Measurements from ENCODE around the gene CDK6.
"Not testable (repeated sequence)": the region's sequence is repeated elsewhere in the genome, so short reads cannot be mapped to it uniquely, and the experiment has no call there.

Gene CDK6

DNA sequence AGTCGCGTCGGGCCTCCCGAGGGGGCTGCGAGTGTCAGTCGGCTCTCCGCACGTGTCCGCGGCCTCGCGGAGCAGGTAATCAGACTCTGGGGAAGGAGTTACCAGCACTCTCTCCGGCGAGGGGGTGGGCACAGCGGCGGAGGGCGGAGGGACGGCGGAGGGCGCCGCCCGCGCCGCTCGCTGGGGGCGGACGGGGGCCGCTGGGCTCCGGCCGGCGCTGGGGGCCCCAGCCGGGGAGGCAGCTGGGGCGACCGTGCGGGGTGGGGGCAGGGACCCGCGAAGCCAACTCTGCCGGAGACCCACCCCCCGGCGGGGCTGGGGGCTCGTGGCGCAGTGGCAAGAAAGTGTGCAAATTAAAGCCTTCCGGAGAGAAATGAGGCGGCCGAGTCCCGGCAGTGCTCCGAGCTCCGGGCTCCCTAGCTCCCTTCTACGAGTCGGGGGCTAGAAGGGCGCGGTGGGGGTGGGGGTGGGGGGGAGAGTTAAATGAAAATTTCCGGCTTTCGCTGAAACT, at the start of gene CDK6:
Gene CDK6 (minus strand): TSS at position 85 of the 511 bp plus-strand sequence. CDS start 3,250 bp downstream, outside the sequence.
- DNase-seq (ENCODE audit: low read depth) = peak; percentile 58

DNA sequence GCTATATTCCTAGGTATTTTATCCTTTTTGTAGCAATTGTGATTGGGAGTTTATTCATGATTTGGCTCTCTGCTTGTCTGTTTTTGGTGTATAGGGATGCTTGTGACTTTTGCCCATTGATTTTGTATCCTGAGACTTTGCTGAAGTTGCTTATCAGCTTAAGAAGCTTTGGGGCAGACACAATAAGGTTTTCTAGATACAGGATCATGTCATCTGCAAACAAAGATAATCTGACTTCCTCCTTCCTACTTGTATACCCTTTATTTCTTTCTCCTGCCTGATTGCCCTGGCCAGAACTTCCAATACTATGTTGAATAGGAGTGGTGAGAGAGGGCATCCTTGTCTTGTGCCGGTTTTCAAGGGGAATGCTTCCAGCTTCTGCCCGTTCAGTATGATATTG, 49.7 kb upstream of the CDK6 start:
- not testable (repeated sequence) for DNase-seq (ENCODE audit: low read depth)

DNA sequence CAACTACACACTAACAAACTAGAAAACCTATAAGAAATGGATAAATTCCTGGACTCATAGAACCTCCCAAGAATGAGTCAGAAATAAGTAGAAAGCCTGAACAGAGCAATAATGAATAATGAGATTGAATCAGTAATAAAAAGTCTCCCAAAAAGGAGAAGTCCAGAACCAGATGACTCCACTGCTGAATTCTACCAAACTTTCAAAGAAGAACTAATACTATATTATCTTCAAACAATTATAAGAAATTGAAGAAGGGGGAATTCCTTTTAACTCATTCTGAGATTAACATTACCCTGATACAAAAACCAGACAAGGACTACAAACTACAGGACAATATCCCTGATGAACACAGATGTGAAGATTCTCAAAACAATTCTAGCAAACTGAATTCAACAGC, 47.8 kb upstream of the CDK6 start:
- no peak for DNase-seq (ENCODE audit: low read depth)

DNA sequence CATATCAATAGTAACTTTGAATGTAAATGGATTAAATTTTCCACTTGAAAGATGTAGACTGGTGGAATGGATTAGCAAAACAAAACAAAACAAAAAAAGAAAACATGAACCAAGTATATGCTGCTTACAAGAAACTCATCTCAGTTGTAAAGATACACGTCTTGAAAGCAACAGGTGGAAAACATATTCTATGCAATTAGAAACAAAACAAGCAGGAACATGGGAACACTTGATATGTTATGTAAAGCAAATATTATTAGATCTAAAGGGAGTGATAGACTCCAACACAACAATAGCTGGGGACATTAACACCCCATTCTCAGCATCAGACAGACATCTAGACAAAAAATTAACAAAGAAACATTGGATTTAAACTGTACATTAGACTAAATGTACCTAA, 46.4 kb upstream of the CDK6 start:
- DNase-seq (ENCODE audit: low read depth) = no peak

DNA sequence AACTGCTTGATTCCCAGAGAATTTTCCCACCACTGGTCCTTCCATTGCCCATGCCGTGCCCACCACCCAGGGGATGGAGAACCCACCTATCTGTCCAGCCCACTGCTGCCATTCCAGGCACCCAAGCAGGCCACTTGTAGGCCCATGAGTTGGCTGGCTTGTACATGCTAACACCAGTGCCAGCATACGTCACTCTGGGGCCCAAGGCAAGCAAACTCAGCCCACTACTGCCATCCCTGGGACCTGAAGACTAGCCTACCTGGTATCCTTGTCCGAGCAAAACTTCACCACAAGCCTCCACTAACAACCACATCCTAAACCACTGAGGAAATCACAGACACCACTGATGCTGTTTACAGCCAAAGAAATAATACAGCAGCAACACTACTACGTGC, 44.7 kb upstream of the CDK6 start:
- DNase-seq (ENCODE audit: low read depth) = no peak

DNA sequence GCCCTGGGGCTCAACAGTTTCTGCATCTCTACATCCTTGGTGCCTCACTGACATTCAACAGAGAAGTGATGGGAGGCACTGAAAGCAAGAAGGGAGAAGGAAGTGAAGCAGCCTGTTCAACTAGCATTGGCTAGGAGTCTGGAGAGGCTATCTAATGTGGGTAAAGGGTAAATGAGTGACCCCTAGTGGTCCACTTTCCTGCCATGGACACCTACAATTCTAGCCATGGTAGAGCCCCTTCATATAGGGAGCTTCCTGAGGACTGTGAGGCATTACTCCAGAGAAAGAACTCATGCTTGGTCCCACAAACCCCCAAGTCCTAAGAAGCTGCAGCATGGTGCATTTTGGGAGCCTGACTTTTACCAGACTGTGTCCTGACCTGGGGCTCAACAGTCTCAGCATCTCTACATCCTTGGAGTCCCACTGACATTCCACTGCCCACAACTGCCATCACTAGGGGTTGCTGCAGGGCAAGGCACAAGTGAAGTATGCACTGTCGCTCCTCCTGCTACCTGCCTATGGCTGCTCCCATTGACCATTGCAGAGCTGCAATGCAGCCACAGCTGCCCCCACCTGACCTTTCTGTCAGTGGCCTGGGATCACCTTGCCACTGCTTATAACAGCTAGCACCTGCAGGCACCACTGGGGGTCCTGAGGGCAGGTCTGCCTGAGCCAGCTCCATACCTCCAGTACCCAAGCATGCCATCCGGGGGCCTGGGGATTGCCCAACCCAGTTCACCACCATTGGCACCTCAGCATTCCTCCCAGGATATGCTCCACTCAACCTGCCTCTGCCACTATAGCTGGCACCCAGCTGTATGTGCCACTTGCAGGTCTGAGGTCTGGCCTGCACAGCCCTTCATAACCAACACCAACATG, 44.1 kb upstream of the CDK6 start:
- no peak for DNase-seq (ENCODE audit: low read depth)

DNA sequence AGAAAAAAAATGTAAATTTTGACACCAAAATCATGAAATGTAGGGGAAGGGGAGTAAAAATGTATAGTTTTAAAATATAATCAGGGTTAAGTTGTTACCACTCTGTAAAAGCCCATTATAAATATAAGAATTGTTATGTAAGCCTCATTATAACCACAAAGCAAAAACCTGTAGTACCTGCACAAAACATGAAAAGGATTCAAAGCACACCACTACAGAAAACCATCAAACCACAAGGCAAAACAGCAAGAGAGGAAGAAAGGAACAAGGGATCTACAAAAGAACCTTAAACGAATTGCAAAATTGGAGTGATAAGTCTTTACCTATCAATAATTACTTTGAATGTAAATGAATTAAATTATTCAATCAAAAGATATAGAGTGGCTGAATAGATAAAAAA, 41.0 kb upstream of the CDK6 start:
- DNase-seq (ENCODE audit: low read depth) = no peak

DNA sequence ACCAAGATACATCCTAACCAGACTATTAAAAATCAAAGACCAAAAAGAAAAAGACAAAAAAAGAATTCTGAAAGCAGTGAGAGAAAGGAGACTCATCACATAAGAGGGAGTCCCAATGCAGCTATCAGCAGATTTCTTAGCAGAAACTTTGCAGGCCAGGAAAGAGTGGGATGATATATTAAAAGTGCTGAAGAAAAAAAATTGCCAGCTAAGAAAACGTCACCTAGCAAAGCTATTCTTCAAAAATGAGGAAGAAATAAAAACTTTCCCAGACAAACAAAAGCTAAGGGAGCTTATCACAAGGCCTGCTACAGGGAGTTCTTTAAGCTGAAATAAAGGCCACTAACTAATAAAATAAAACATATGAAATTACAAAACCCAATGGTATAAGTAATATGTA, 40.5 kb upstream of the CDK6 start:
- no peak for DNase-seq (ENCODE audit: low read depth)

DNA sequence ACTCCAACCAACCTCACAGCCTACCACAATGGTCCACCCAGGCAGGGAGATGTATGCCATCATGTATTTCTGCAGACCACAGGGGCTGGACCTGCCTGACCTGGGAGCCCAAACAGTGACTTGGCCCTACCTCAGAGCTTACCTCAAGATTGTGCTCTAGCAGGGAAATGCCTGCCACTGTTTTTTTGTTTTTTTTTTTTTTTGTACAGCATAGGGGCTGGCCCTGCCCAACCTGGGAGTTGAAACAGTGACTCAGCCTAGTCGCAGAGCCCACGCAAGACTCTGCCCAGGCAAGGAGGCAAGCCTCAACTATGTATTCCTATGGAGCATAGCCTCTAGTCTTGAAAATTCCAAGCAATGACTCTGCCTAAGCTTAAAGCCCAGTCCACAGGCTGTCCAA, 39.3 kb upstream of the CDK6 start:
- no peak for DNase-seq (ENCODE audit: low read depth)

DNA sequence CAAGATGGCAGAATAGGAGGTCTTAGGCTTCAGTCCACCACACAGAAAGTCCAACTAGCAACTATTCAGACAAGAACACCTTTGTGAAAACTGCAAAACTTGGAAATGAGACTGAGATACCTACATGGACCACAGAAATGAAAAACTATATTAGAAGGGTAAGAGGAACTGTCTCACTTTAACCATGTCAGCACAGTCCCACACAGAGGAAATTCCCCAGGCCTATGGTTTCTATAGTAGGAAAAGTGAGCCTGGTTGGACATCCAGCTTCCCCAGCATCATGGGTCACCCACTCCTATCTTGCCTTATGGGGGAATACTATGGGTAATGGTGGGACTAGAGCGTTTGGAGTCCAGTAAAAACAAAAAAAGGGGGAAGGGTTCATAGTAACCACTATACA, 38.8 kb upstream of the CDK6 start:
- no peak for DNase-seq (ENCODE audit: low read depth)

DNA sequence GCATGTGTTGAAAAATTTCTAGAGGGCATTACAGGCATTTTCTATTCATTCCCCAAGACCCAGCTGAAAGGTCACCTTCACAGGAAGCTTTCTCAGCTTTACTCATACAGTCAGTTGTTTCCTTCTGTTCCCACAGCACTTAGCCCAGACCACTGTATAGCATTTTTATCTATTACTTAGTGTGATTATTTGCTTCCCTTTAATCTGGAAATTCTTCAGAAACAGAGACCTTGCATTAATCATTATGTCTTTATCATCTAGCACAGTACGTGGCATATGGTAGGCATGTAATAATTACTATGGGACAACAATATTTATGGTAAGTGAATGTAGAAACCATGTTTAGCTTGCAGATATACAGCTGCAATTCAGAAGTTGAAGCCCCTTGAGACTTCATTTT, 38.2 kb upstream of the CDK6 start:
- DNase-seq (ENCODE audit: low read depth) = no peak

DNA sequence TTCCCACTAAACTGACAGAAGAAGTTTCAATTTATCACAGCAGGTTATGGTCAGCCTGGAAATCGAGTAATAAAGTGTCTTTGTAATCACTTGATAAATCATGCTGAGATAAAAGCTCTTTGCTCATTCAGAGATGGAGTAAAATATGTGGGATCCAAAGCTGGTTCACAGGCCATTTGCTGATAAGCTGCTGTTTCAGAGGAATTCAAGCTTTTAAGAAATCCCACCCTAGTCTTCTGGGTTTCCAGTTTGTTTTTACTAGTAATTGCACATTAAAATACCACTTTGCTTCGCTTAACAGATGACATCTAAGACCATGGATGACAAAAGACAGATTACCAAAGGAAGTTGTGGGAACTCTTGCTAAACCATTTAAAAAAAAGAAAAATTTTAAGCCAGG, 37.4 kb upstream of the CDK6 start:
- DNase-seq (ENCODE audit: low read depth) = no peak

DNA sequence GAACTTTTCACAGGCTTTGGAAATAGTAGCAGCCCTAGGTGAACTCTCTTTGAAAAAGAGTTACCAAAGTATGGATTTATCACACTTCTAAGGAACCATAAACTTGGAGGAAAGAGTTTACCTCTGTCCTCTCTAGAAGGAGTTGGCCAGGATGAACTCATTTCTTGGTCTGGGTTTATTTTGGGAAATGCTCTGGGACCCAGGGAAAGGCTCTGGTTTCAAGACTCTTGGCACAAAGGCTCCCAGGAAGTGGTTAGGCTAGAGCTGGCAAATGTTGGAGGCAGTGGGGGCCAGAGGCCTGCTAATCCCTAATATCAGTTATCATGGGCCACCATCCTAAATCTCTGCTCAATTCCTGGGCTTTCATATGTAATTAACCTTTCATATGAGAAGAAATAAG, 36.3 kb upstream of the CDK6 start:
- DNase-seq (ENCODE audit: low read depth) = no peak

DNA sequence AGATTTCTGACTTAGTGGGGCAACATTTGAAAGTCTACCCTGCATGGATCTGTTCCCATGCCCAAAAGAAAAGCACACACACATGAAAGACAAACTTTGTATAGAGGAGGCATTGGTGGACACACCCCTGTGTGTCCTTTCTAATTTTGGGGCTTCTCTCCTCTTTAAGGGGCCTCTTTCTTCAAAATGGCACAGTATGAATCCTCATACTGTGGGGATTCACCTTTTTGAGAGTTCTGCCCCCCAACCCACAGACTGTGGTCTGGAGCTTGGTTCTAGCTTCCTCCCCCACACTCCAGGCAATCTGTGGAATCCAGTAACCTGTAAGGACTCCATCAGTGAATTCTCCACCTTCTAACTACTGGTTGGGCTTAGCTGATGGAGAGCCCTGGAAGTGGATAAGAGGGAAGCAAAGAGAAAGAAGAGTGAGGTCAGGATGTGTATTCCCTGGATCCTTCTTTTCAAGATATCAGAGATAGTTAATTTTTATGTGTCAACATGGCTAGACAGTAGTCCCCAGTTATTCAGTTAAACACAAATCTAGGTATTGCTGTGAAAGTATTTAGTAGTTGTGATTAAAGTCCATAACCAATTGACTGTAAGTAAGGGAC, 32.4 kb upstream of the CDK6 start:
- DNase-seq (ENCODE audit: low read depth) = no peak

DNA sequence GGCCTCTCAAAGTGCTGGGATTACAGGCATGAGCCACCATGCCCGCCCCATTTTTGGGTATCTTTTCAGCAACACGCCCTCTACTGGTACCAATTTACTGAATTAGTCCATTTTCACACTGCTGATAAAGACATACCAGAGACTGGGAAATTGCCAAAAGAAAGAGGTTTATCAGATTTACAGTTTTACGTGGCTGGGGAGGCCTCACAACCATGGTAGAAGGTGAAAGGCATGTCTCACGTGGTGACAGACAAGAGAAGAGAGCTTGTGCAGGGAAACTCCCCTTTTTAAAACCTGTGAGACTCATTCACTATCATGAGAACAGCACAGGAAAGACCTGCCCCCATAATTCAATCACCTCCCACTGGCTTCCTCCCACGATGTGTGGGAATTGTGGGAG, 27.8 kb upstream of the CDK6 start:
- not testable (repeated sequence) for DNase-seq (ENCODE audit: low read depth)

DNA sequence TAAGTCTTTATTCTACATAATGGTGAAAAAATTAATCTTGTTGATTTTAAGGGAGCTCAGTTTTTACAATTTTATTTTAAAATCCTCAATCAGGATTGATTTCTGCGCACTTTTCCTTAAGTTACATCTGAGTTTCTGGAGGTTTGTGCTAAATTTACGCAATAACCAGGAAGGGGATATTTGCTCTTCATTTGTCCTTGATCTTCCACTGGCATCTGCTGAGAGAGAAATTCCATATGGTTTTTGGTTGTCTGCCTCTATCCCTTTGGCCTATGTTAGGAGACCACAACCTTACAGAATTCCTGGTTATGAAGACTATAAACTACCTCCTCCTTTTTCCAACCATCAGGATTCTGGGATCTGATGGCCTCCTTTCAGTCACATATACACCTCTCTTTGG, 20.1 kb upstream of the CDK6 start:
- DNase-seq (ENCODE audit: low read depth) = no peak

DNA sequence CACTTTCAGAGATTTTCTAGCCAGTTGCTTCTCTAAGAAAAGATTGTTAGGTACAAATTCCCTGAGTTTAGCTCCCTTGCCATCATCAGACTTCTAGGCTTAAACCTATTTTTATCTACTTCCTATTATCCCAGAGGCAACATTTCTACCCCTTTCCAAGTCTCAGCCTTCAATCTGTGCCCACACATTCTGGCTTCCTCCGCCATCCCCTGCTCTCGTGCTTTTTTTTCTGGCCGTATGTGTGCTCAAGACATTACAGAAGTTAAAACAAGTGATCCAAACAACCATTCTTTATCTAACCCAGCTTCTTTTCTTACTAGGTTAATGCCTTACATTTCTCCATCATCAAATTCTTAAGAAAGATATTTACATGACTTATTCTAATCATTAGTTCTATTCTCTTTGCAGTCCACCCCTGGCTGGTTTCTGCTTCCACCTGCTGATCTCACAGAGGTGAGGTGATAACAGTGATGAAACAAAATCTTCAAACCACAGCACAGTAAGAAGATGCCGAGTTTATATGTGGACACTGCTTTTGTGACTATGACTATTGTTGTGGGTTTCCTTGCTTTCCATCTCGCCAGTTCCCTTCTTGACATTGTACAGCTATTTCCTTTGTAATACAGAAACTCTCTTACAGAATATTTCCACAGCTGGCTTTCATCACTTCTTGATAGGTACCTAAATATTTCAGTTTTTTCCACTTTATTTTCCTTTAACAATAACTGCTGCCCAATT, 18.3 kb upstream of the CDK6 start:
- DNase-seq (ENCODE audit: low read depth) = no peak

DNA sequence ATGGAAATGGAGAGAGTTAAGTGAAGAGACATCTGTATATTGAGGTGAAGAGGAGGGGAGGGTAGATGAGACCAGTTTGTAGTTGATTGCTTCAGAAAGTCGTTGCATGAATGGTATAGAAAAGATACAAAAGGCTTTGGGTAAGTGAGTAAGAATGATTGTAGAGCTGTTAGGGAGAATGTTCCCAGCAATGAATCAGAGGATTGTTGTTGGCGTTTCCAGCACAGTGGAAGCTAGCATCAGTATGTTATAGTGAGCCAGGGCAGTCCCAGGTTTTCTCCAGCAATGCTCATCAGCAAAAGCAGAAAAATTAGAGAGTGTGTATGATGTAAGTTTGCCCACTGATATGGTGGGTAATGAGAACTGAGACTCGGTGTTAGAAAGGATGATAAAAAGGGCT, 15.4 kb upstream of the CDK6 start:
- DNase-seq (ENCODE audit: low read depth) = no peak

DNA sequence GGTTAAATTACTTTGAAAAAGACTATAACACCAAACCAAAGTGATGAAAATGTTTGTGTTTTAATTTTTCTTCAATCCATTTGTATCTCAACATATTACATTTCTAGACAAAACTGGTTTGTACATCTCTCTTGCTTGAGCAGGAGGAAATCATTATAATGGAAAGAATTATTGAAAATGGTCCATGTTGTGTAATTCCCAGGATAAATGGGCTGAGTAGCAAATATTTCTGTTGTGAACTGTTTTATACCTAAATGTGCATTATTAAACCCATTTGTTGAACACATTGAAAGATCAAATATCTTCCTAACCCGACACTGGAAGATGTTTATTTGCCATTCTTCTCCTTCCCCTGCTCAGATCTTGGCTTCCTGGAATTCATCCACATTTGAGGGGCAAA, 14.1 kb upstream of the CDK6 start:
- no peak for DNase-seq (ENCODE audit: low read depth)

DNA sequence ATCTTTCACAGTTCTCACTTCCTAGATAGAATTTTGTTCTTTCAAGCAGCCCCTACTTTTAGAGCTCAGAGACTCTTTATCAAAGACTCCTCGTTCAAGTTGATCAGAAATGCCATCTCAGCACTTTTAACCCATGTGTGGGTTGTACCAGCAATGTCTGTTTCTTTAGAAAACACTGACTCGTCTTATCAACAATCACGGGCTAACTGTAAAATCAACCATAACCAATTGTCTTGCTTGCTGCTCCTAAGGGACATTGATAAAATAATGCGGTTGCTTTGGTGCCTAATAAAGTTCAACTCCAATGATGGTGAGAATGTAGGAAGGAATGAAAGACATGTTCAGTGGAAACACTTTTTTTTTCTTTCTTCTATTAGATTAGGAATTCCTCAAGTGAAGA, 12.9 kb upstream of the CDK6 start:
- DNase-seq (ENCODE audit: low read depth) = no peak

DNA sequence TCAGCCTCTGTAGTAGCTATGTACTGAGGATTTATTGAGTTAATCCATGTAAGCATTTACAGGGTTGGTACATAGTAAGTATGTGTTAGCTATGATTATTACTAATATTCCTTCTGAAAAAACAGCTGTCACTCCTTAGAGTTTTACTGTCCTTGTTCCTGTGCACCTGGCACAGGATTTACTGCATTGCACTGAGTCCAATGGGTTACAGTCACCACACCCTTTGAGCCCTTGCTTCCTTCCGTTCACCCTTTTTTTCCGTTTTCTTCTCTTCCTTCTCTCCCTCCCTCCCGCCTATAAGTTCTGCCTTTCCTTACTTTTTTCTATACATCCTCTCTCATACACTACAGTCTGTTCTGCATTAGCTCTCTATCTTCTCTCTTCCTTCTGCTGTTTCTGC, 12.5 kb upstream of the CDK6 start:
- DNase-seq (ENCODE audit: low read depth) = no peak

DNA sequence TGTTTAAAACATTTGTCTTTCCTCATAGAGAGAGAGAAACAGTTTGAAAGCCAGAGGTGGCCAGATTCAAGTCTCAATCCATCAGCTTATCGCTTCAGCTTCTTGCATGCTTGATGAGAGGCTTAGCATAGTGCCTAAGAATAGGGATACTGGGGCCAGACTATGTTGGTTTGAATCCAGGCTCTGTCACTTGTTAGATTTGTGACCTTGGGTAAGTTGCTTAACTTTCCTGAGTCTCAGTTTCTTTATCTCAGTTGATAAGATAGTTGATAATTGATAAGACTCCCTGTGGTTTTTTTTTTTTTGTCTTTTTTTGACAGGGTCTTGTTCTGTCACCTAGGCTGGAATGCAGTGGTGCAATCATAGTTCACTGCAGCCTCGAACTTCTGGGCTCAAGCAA, 12.1 kb upstream of the CDK6 start:
- no peak for DNase-seq (ENCODE audit: low read depth)

DNA sequence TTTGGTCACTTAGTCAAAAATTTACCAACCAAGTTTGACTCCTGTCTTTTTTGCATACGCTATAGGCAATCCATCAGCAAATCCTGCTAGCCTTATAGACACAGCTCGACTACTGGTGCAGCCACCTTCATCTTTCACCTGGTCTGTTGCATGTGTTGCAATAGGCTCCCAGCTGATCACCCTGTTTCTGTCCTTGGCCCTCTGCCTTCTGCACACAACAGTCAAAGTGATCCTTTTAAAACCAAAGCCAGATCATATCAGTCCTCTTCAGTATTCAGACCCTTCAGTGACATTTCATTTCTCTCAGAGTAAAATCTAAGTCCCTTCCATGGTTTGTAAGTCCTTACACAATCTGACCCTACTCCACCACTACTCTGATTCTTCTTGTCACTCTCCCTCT, 10.9 kb upstream of the CDK6 start:
- no peak for DNase-seq (ENCODE audit: low read depth)

All from stimulated activated CD8-positive, alpha-beta memory T cell treated with anti-CD3 and anti-CD28 coated beads, Interleukin-4, amount 100 ng/mL, for 24 hours (primary cell).